Left ventricle myocardium inferior (tissue), 1 donor: ENCODE results near the gene PM20D2. TPM values are rescaled to one million over a fixed set of nuclear protein-coding genes. Genes with fewer than 3 reads are reported as not detected.

Experiments
- total RNA-seq: library from RNA; stranded (reverse); fragmentation: NEBNext Ultra II Directional; extraction: Animal tissue kit (Norgen Biotek cat#: 25700); gene quantifications from one replicate; pipeline ENCODE4 v1.2.1, GENCODE V29; 2021
- donor health status: DM: no; HTN: yes; CAD: no; lungs with severe emphysema.

Gene PM20D2
- total RNA-seq, 1 donor from 2014 or later: 14.3 TPM

Other genes with a start within 250 kb of the PM20D2 start
- gene RNGTT, start 182.4 kb upstream of the PM20D2 start, total RNA-seq: 9.1 TPM
- gene PNRC1, start 65.3 kb upstream of the PM20D2 start, total RNA-seq: 180 TPM
- not detected for gene SRSF12, start 28.0 kb upstream of the PM20D2 start, total RNA-seq
- not detected for gene GABRR1, start 71.3 kb downstream of the PM20D2 start, total RNA-seq
- gene GABRR2, start 169.2 kb downstream of the PM20D2 start, total RNA-seq: 0.69 TPM
- 13.1 TPM for gene UBE2J1, start 206.7 kb downstream of the PM20D2 start, total RNA-seq